Right renal cortex interstitium (tissue), 3 donors: ENCODE data around the gene CANX. TPM values are rescaled to one million over a fixed set of nuclear protein-coding genes. Genes with fewer than 3 reads are reported as not detected.

ENCODE experiments used
- DNase-seq, 3 donors: peaks; one replicate each; pipeline ENCODE4 v3.0.0-alpha.2; 2013; ENCODE audit warnings: low read depth in 3 of 3, low spot score in 2 of 3
- polyA plus RNA-seq, 3 donors: library from polyadenylated mRNA; unstranded; fragments of 120-200 nt; gene quantifications; one replicate each; pipeline ENCODE4 v1.2.1, GENCODE V29; 2013; ENCODE audit not compliant: insufficient read length in 3 of 3

The CANX gene
- polyA plus RNA-seq, 3 donors: 577 to 669 (median 627) TPM

GRCh38 chr5:179773686-179774040, 74.9 kb downstream of the CANX start:
- DNase-seq: no peak

DNA sequence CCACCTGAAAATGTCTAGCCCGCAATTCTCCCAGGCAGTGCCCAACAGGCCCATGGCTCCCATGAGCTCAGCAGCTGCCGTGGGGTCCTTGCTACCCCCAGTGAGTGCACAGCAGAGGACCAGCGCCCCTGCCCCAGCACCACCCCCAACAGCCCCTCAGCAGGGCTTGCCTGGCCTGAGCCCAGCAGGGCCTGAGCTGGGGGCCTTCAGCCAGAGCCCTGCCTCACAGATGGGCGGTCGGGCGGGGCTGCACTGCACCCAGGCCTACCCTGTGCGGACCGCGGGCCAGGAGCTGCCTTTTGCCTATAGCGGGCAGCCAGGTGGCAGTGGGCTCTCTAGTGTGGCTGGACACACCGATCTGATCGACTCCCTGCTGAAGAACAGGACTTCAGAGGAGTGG, 75.7 kb downstream of the CANX start:
- no peak for DNase-seq

DNA sequence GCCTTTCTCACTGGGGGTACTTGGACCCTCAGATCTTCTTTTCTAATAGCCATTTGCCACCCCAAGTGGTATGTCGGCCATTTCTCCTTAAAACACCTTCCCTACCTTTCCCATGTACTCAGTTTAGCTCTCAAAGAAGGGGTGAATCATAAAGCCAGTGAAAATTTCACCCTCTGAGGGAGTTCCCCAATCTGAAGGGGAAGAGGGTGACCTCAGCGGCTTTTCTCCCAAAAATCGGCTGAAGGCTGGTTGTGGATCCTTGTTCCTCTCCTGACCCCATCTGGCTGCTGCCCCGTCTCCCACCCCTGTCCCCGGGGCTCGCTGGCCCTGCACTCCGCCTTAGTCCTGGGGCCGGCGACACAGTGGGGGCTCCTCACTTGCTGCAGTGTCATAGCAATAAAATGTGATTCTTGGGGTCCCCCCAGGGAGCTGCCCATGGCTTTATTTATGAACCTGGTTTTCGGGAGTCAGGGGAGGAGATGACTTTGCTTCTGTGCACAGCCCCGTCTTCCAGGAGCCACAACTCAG, 77.7 kb downstream of the CANX start:
- no peak for DNase-seq

- no peak for DNase-seq
Measured at GRCh38 chr5:179777456-179777855, 78.7 kb downstream of the CANX start.

DNA sequence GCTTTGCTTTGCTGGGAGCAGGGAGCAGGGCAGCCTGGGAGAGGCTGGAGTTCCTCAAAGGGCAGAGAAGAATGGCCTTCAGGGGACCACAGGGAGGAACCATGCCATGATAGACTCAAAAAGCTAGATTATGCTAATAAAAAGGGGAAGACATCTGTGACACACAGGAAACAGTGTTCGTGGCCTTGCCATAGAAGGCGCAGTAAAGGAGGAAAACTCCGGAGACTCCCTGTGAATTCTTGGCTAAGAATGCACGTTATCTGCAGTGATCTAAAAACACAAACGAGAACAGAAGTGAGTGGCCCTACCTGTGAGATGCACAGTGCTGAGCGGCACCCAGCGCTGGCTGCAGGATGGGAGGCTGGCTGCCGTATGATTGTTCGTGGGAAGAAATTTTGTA, 79.1 kb downstream of the CANX start:
- no peak for DNase-seq

DNA sequence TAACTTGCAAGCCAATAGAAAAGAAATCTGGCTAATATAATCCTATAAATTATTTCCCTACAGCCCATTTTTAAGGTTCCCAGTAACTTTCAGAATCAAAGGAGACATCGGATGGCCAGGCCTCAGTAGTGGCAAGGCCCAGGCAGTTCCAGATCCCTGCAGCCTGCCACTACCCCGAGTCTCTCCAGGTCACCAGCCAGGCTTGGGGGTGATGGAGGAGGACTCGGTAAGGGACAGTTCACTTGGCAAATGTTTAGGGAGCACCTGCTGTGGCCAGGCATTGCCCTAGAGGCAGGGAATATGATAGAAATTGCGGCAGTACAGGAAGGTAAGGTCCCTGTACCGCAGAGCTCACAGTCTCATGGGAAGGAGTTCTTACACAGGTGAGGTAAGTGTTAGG, 79.8 kb downstream of the CANX start:
- no peak for DNase-seq

- DNase-seq: no peak
Measured at GRCh38 chr5:179779826-179780225, 81.1 kb downstream of the CANX start.

DNA sequence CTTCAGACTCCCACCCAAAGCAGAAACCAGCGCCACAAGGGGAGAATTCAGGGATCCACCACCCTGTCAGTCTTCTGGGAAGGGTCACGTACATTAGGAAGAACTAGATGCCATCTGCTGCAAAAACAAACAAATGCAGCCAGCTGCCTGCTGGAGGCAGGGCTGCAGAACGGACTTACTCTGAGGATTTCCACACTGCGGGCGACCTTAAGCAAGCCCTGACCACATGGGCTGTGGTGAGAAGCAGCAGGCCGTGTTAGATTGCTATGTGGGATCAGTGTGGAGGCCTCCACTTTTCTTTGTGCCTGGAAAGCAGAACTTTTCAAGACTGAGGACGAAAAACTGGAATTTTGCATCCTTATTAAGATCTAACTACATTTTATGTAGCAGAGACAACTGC, 81.6 kb downstream of the CANX start:
- DNase-seq: no peak

Other genes starting within 250 kb of the CANX start
- gene RUFY1, start 148.4 kb upstream of the CANX start, polyA plus RNA-seq: 10 to 100 TPM; 90.3 to 99.8 (median 90.4) TPM
- gene HNRNPH1, start 75.3 kb upstream of the CANX start, polyA plus RNA-seq: 1,000 to 10,000 TPM in 1 of 3 donors, 100 to 1,000 TPM in 2; 834 to 1,008 (median 916) TPM
- under 1 TPM; 0.28 to 0.65 (median 0.33) TPM for gene CBY3, start 17.9 kb upstream of the CANX start, polyA plus RNA-seq
- 10 to 100 TPM; 35.6 to 39.5 (median 38.1) TPM for gene MAML1, start 33.9 kb downstream of the CANX start, polyA plus RNA-seq
- 1 to 10 TPM; 2.0 to 2.6 (median 2.3) TPM for gene LTC4S, start 95.0 kb downstream of the CANX start, polyA plus RNA-seq
- 100 to 1,000 TPM; 171 to 187 (median 176) TPM for gene MGAT4B, start 107.9 kb downstream of the CANX start, polyA plus RNA-seq
- 10 to 100 TPM; 85.1 to 96.5 (median 86.4) TPM for gene SQSTM1, start 121.9 kb downstream of the CANX start, polyA plus RNA-seq
- gene MRNIP, start 159.8 kb downstream of the CANX start, polyA plus RNA-seq: 10 to 100 TPM; 27.2 to 29.8 (median 29.1) TPM
- 10 to 100 TPM; 89.8 to 96.2 (median 92.6) TPM for gene TBC1D9B, start 208.9 kb downstream of the CANX start, polyA plus RNA-seq